MM.1S (cell line): ENCODE measurements around the gene CHMP1A.

ENCODE experiments used
- DNase-seq: peaks from one replicate; pipeline ENCODE4 v3.0.0-alpha.2; 2015
- H2AFZ ChIP-seq: fragments of 300-600 bp; sonication (generic); 2 replicates; pipeline ENCODE4 v1.6.0; 2016; ENCODE audit warnings: antibody characterized with exemption, low read length
- H3F3A ChIP-seq: fragments of 300-600 bp; sonication (generic); 2 replicates; pipeline ENCODE4 v1.6.1; 2016; ENCODE audit warnings: mild to moderate bottlenecking, antibody characterized with exemption, low read length, moderate library complexity, mixed read lengths; ENCODE audit not compliant: insufficient read depth
- H3K27ac ChIP-seq: fragments of 300-600 bp; sonication (generic); 2 replicates; pipeline ENCODE4 v1.5.1; 2016; ENCODE audit warnings: mild to moderate bottlenecking, low read length
- H3K27me3 ChIP-seq: fragments of 300-600 bp; sonication (generic); replicated peaks from 2 replicates; pipeline ENCODE4 v1.6.0; 2016; ENCODE audit warnings: low read length; ENCODE audit not compliant: insufficient read depth
- H3K36me3 ChIP-seq: fragments of 300-600 bp; sonication (generic); replicated peaks from 2 replicates; pipeline ENCODE4 v1.6.1; 2016; ENCODE audit warnings: mild to moderate bottlenecking, low read length, mixed read lengths; ENCODE audit not compliant: insufficient read depth
- H3K4me1 ChIP-seq: fragments of 300-600 bp; sonication (generic); 2 replicates; pipeline ENCODE4 v1.6.1; 2016; ENCODE audit warnings: low read length, mixed read lengths
- H3K4me2 ChIP-seq: fragments of 300-600 bp; sonication (generic); 2 replicates; pipeline ENCODE4 v1.6.0; 2016; ENCODE audit warnings: low read depth, low read length
- H3K4me3 ChIP-seq: fragments of 300-600 bp; sonication (generic); 2 replicates; pipeline ENCODE4 v1.5.1; 2016; ENCODE audit warnings: low read length, mixed read lengths
- H3K79me2 ChIP-seq: fragments of 300-600 bp; sonication (generic); 2 replicates; pipeline ENCODE4 v1.6.1; 2016; ENCODE audit warnings: mixed run types, low read length, mixed read lengths
- H3K9ac ChIP-seq: fragments of 300-600 bp; sonication (generic); 2 replicates; pipeline ENCODE4 v1.6.1; 2016; ENCODE audit warnings: low read length, mixed read lengths
- H3K9me2 ChIP-seq: fragments of 300-600 bp; sonication (generic); replicated peaks from 2 replicates; pipeline ENCODE4 v1.6.1; 2016; ENCODE audit warnings: mild to moderate bottlenecking, low read length, mixed read lengths; ENCODE audit not compliant: insufficient read depth
- H3K9me3 ChIP-seq: fragments of 300-600 bp; sonication (generic); replicated peaks from 2 replicates; pipeline ENCODE4 v1.6.1; 2016; ENCODE audit warnings: mild to moderate bottlenecking, low read length, mixed read lengths; ENCODE audit not compliant: insufficient read depth
- H4K20me1 ChIP-seq: fragments of 300-600 bp; sonication (generic); 2 replicates; pipeline ENCODE4 v1.6.1; 2016; ENCODE audit warnings: mild to moderate bottlenecking, low read length, moderate library complexity, mixed read lengths; ENCODE audit not compliant: insufficient read depth
- CTCF ChIP-seq: fragments of 300-600 bp; sonication (generic); IDR thresholded peaks from 2 replicates; pipeline ENCODE4 v1.5.1; 2016; ENCODE audit warnings: antibody characterized with exemption, low read length, mixed read lengths
- EZH2 ChIP-seq: fragments of 300-600 bp; sonication (generic); optimal IDR thresholded peaks from 2 replicates; pipeline ENCODE3; 2017; ENCODE audit warnings: low read depth, mild to moderate bottlenecking, antibody characterized with exemption, low read length, mixed read lengths
- EZH2phosphoT487 ChIP-seq: fragments of 300-600 bp; sonication (generic); IDR thresholded peaks from 2 replicates; pipeline ENCODE4 v1.6.1; 2018; ENCODE audit warnings: antibody characterized with exemption, low read length

CHMP1A gene

GRCh38 chr16:89645122-89645521 lies 12.4 kb downstream of the CHMP1A start:
- Histone ChIP-seq H3K4me1 (no peaks in the 10 kb centered on the region), H3K27me3 (peaks cover 4% of the 10 kb centered on the region; the same call in 1 of the 2 replicates)
- TF ChIP-seq CTCF (no peak), EZH2 (no peak), EZH2phosphoT487 (no peak)

GRCh38 chr16:89643769-89644300 lies 13.7 kb downstream of the CHMP1A start:
- no peak overlapping the region for H3K27ac ChIP-seq
- H3K36me3 ChIP-seq: no peaks in the 10 kb centered on the region
- no peak for TF ChIP-seq CTCF
- TF ChIP-seq EZH2phosphoT487: no peak
- no peak for TF ChIP-seq EZH2
- no peaks in the 10 kb centered on the region for H3K79me2 ChIP-seq
- peaks cover 4% of the 10 kb centered on the region; the same call in 1 of the 2 replicates for H3K27me3 ChIP-seq
- H3K9ac ChIP-seq: no peak overlapping the region
- H3K9me2 ChIP-seq: no peaks in the 10 kb centered on the region
- DNase-seq: no peak
- no peak overlapping the region for H2AFZ ChIP-seq
- H3K4me2 ChIP-seq: no peak overlapping the region
- no peaks in the 10 kb centered on the region for H3K9me3 ChIP-seq
- no peaks in the 10 kb centered on the region for H3F3A ChIP-seq
- no peaks in the 10 kb centered on the region for H3K4me1 ChIP-seq
- no peaks in the 10 kb centered on the region for H4K20me1 ChIP-seq
- no peak overlapping the region for H3K4me3 ChIP-seq

More at GRCh38 chr16:89645122-89645521, 12.4 kb downstream of the CHMP1A start:
- Histone ChIP-seq H3K79me2 (no peaks in the 10 kb centered on the region), H4K20me1 (no peaks in the 10 kb centered on the region), H3K9ac (no peak overlapping the region), H2AFZ (no peak overlapping the region), H3K4me2 (no peak overlapping the region), H3K4me3 (no peak overlapping the region), H3K9me2 (no peaks in the 10 kb centered on the region), H3K9me3 (no peaks in the 10 kb centered on the region), H3K36me3 (no peaks in the 10 kb centered on the region), H3K27ac (no peak overlapping the region), H3F3A (no peaks in the 10 kb centered on the region)
- no peak for DNase-seq

GRCh38 chr16:89642574-89642973 lies 14.9 kb downstream of the CHMP1A start:
- H3K36me3 ChIP-seq: no peaks in the 10 kb centered on the region
- H3K4me2 ChIP-seq: no peak overlapping the region
- H3K4me1 ChIP-seq: no peaks in the 10 kb centered on the region
- H3K9ac ChIP-seq: no peak overlapping the region
- H3K79me2 ChIP-seq: no peaks in the 10 kb centered on the region
- no peak overlapping the region for H3K4me3 ChIP-seq
- no peak for DNase-seq
- H4K20me1 ChIP-seq: no peaks in the 10 kb centered on the region
- H3K9me2 ChIP-seq: no peaks in the 10 kb centered on the region
- no peak overlapping the region for H2AFZ ChIP-seq
- no peaks in the 10 kb centered on the region for H3K9me3 ChIP-seq
- peaks cover 4% of the 10 kb centered on the region; the same call in 1 of the 2 replicates for H3K27me3 ChIP-seq
- no peaks in the 10 kb centered on the region for H3F3A ChIP-seq
- TF ChIP-seq CTCF (no peak), EZH2 (no peak), EZH2phosphoT487 (no peak)
- H3K27ac ChIP-seq: no peak overlapping the region
